ENCODE measurements around the gene AUNIP. TPM values are rescaled to one million over a fixed set of nuclear protein-coding genes. Genes with fewer than 3 reads are reported as not detected.

The AUNIP gene
- total RNA-seq, 1 experiment from 2014 or later: 16.1 TPM

GRCh38 chr1:25893116-25893515, 33.9 kb upstream of the AUNIP start:
- TF ChIP-seq CREB1 (CRISPR knock-in tag; IDR thresholded peaks at IDR 0.05) (no peak), AFF4 (CRISPR knock-in tag; IDR thresholded peaks at IDR 0.05; ENCODE audit: borderline replicate concordance) (no peak), ZNF396 (CRISPR knock-in tag; IDR thresholded peaks at IDR 0.05; ENCODE audit: borderline replicate concordance) (no peak), CBFB (CRISPR knock-in tag; IDR thresholded peaks at IDR 0.05; ENCODE audit: low read depth) (no peak), E2F5 (CRISPR knock-in tag; IDR thresholded peaks at IDR 0.05) (no peak), ZBTB21 (CRISPR knock-in tag; IDR thresholded peaks at IDR 0.05; ENCODE audit: borderline replicate concordance) (no peak), USF1 (CRISPR knock-in tag; IDR thresholded peaks at IDR 0.05) (no peak), ZBTB43 (CRISPR knock-in tag; IDR thresholded peaks at IDR 0.05) (no peak), ZNF423 (CRISPR knock-in tag; IDR thresholded peaks at IDR 0.05) (no peak), TCF7 (CRISPR knock-in tag; IDR thresholded peaks at IDR 0.05; ENCODE audit: low read depth) (no peak), USF2 (CRISPR knock-in tag; IDR thresholded peaks at IDR 0.05) (no peak), GABPB1 (CRISPR knock-in tag; IDR thresholded peaks at IDR 0.05) (no peak), HMGA2 (CRISPR knock-in tag; IDR thresholded peaks at IDR 0.05) (no peak), HMGXB4 (CRISPR knock-in tag; IDR thresholded peaks at IDR 0.05) (no peak), ZNF671 (CRISPR knock-in tag; IDR thresholded peaks at IDR 0.05) (no peak)
- Mint-ChIP-seq H3K36me3 (no peaks in the 10 kb centered on the region; the same call in 1 of the 2 replicates), H3K27me3 (ENCODE audit: low read depth) (no peaks in the 10 kb centered on the region), H3K27ac (no peak overlapping the region), H3K4me3 (no peak overlapping the region), H3K9me3 (no peaks in the 10 kb centered on the region), H3K4me1 (peaks cover 30% of the 10 kb centered on the region)
- no peak for DNase-seq (ENCODE audit: low spot score)
- CTCF ChIA-PET: interaction anchor here (1.3 to 2.5 kb wide), 7 partner anchors 18 to 118 kb away, joined by 3 to 10 read pairs (median 4); partner anchors contain the start of gene PAQR7
- POLR2A ChIA-PET: interaction anchor here (1.1 to 1.7 kb wide), 2 partner anchors 18 to 118 kb away, joined by 3 to 16 read pairs; partner anchors contain the start of gene PAQR7
- ATAC-seq: no peak

GRCh38 chr1:25891606-25892005, 32.3 kb upstream of the AUNIP start:
- ChIA-PET CTCF (interaction anchor here (0.5 to 2.5 kb wide), 11 partner anchors 14 to 932 kb away, joined by 3 to 12 read pairs (median 5); partner anchors contain the start of genes PAFAH2, PAQR7 and STMN1), POLR2A (interaction anchor here (0.6 to 1.0 kb wide), 5 partner anchors 27 to 92 kb away, joined by 3 to 5 read pairs (median 3); no protein-coding TSS in a partner anchor)
- H3K36me3 Mint-ChIP-seq: no peaks in the 10 kb centered on the region
- no peaks in the 10 kb centered on the region for H3K9me3 Mint-ChIP-seq
- DNase-seq (ENCODE audit: low spot score) (no peak), ATAC-seq (no peak)
- no peaks in the 10 kb centered on the region for H3K27me3 Mint-ChIP-seq (ENCODE audit: low read depth)
- no peak overlapping the region for H3K4me3 Mint-ChIP-seq
- no peak for TF ChIP-seq RELA (CRISPR knock-in tag; IDR thresholded peaks at IDR 0.05; ENCODE audit: borderline replicate concordance)
- TF ChIP-seq FOXP1 (CRISPR knock-in tag; IDR thresholded peaks at IDR 0.05; ENCODE audit: borderline replicate concordance): no peak
- TF ChIP-seq NFYB (CRISPR knock-in tag; conservative IDR thresholded peaks at IDR 0.05; ENCODE audit: low read depth): no peak
- no peak overlapping the region for H3K27ac Mint-ChIP-seq
- H3K4me1 Mint-ChIP-seq: peaks cover 30% of the 10 kb centered on the region

Data from WTC11 (cell line).